GM12873 (cell line): ENCODE data around the gene SLC1A2.

Source experiments
- CTCF ChIP-seq: IDR thresholded peaks from 2 replicates; pipeline ENCODE4 v1.5.1; 2012; ENCODE audit warnings: low read depth, mild to moderate bottlenecking, moderate library complexity, low read length, control low read depth; ENCODE audit not compliant: insufficient read depth; ENCODE audit errors: missing control alignments

SLC1A2 gene

GRCh38 chr11:35387111-35387982, 32.0 kb downstream of the SLC1A2 start:
- no peak for TF ChIP-seq CTCF

GRCh38 chr11:35383953-35384352, 35.4 kb downstream of the SLC1A2 start:
- no peak for TF ChIP-seq CTCF

GRCh38 chr11:35381709-35382322, 37.5 kb downstream of the SLC1A2 start:
- TF ChIP-seq CTCF: no peak

- no peak for TF ChIP-seq CTCF
Observed at GRCh38 chr11:35380603-35381002, 38.8 kb downstream of the SLC1A2 start.

GRCh38 chr11:35377262-35377661, 42.1 kb downstream of the SLC1A2 start:
- TF ChIP-seq CTCF: no peak

GRCh38 chr11:35376613-35377012, 42.7 kb downstream of the SLC1A2 start:
- TF ChIP-seq CTCF: no peak

GRCh38 chr11:35376118-35376510, 43.2 kb downstream of the SLC1A2 start:
- no peak for TF ChIP-seq CTCF
